ENCODE results near the gene MMP24. TPM values are rescaled to one million over a fixed set of nuclear protein-coding genes. Genes with fewer than 3 reads are reported as not detected.

Gene MMP24
- total and polyA plus RNA-seq, 8 donors = 0.15 to 6.2 (median 1.6) TPM; not detected in 2

DNA sequence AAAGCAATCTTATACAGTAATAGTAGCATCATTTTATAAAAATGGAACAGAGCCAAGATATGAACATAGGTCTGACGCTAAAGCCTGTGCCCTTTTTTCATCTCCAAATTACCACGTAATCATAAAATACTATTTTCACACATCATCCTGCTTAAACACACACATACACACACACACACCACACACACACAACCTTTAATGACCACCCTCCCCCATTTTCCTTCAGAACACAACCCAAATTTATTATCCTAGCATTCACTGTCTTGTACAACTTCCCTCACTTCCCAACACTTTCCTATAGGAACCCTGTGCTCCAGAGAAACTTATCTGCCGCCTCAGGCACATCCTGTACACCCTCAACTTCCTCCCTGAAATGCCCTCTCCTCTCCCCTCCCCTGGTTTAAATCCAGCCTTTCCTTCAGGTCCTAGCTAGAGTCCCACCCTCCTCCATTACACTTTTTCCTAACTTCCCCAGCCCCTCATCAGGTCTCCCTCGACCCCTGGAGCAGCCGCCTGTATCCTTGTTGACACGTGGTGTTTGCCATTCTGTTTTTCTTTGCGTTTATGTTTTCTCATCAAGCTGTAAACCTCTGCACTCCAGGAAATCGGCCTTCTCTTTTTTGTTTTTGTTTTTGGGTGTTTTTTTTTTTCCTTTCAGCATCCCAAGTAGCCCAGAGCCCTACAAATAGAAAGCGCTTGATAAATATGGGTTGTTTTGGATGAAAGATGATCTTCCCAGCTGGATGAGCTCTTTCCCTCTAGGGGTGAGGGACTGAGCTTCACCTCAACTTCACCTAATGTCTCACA is 968 bp upstream of the MMP24 start:
- peak in 1 of 2 donors; percentile 45 for DNase-seq
- no peaks in the 10 kb centered on the region for H3K36me3 ChIP-seq
- 47 to 57% (median 52%) methylated on average over 9 of the region's 9 CpGs for WGBS, 5 donors
- H3K4me3 ChIP-seq = peak overlapping the region in 2 of 4 donors; percentile 30 to 32
- H3K9me3 ChIP-seq = no peaks in the 10 kb centered on the region
- H3K27ac ChIP-seq = no peak overlapping the region
- no peak for TF ChIP-seq EP300 (IDR thresholded peaks at IDR 0.05)
- no peak for TF ChIP-seq POLR2AphosphoS5 (IDR thresholded peaks at IDR 0.05)
- TF ChIP-seq, protein P1, sequence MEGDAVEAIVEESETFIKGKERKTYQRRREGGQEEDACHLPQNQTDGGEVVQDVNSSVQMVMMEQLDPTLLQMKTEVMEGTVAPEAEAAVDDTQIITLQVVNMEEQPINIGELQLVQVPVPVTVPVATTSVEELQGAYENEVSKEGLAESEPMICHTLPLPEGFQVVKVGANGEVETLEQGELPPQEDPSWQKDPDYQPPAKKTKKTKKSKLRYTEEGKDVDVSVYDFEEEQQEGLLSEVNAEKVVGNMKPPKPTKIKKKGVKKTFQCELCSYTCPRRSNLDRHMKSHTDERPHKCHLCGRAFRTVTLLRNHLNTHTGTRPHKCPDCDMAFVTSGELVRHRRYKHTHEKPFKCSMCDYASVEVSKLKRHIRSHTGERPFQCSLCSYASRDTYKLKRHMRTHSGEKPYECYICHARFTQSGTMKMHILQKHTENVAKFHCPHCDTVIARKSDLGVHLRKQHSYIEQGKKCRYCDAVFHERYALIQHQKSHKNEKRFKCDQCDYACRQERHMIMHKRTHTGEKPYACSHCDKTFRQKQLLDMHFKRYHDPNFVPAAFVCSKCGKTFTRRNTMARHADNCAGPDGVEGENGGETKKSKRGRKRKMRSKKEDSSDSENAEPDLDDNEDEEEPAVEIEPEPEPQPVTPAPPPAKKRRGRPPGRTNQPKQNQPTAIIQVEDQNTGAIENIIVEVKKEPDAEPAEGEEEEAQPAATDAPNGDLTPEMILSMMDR (IDR thresholded peaks at IDR 0.05) = no peak
- TF ChIP-seq POLR2A (IDR thresholded peaks at IDR 0.05) = no peak
- H3K4me1 ChIP-seq = peaks cover 0 to 14% (median 11%) of the 10 kb centered on the region in 4 donors
- intact Hi-C loops (cut with DNase I; ENCODE audit: low total_unique reads) = no loop called here
- peaks cover 0 to 22% (median 0%) of the 10 kb centered on the region in 3 donors for H3K27me3 ChIP-seq

DNA sequence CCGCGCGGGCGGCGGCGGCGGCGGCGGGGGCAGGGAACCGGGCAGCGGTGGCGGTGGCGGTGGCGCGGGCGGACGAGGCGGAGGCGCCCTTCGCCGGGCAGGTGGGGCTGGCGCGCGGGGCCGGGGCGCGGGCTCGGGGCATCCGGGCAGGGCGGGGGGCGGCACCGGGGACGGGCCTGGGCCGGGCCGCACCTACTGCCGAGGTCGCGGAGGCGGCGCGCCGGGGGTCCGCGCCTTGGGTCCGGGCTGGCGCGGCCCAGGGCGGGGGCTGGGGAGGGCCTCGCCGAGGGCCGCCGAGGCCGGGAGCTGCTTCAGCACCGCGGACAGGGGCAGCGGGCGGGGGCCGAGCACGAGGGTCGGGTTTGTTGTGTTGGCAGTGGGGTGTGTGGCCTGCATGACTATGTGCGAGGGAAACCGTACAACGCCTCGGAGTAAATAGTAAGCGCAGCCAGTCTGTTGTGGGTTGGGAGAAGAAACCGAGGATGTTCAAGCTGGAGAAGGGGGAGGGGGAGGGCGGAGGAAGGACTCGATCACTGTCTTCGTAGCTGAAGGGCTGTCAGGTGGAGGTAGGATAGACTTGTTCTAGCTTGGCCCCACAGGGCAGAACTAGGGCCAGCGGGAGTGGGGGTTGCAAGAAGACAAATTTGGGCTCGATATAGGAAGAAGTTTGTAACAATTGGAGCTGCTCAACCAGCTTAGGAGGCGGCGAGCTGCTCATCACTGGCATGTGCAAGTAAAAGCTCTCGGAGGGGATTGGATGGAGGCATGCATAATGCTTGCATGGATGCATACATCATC is 593 bp downstream of the MMP24 start:
- Histone ChIP-seq H3K36me3 (no peaks in the 10 kb centered on the region), H3K27ac (no peak overlapping the region), H3K4me3 (peak overlapping the region; percentile 26 to 41 (median 34)), H3K9me3 (no peaks in the 10 kb centered on the region), H3K27me3 (peaks cover 0 to 22% (median 0%) of the 10 kb centered on the region in 3 donors), H3K4me1 (peaks cover 0 to 14% (median 11%) of the 10 kb centered on the region in 4 donors)
- TF ChIP-seq, protein P1 (IDR thresholded peaks at IDR 0.05) = no peak
- no peak for TF ChIP-seq POLR2AphosphoS5 (IDR thresholded peaks at IDR 0.05)
- TF ChIP-seq EP300 (IDR thresholded peaks at IDR 0.05) = no peak
- TF ChIP-seq POLR2A (IDR thresholded peaks at IDR 0.05) = no peak
- WGBS, 5 donors = 6 to 19% (median 11%) methylated on average over 26 to 74 of the region's 74 CpGs
- peak; percentile 41 to 88 for DNase-seq
- intact Hi-C loops (cut with DNase I; ENCODE audit: low total_unique reads) = no loop called here

DNA sequence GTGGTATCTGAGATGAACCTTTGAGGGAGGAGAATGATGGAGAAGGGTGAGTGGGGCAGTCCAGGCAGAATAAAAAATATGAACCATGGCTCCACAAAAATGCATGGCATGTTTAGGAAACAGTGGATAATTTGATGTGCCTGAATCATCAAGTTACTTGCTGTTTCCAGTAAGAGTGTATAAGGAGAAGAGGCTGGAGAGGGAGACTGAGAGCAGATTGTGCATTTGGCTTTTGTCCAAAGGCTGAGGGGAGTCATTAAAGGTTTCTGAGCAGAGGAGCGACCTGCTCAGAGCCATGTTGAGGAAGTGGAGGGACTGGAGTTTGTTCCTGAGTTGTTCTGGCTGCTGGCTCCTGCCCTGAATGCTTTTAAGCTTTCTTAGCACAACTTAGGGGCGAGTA is 6.1 kb downstream of the MMP24 start:
- peaks cover 0 to 29% (median 17%) of the 10 kb centered on the region in 4 donors for H3K36me3 ChIP-seq
- H3K4me3 ChIP-seq = no peak overlapping the region
- intact Hi-C loops (cut with DNase I; ENCODE audit: low total_unique reads) = no loop called here
- 63 to 76% (median 70%) methylated on average over 2 of the region's 2 CpGs for WGBS, 5 donors
- peaks cover 0 to under 1% (median under 1%) of the 10 kb centered on the region in 4 donors for H3K4me1 ChIP-seq
- TF ChIP-seq, protein P1 (IDR thresholded peaks at IDR 0.05) = no peak
- TF ChIP-seq POLR2AphosphoS5 (IDR thresholded peaks at IDR 0.05) (no peak), POLR2A (IDR thresholded peaks at IDR 0.05) (no peak), EP300 (IDR thresholded peaks at IDR 0.05) (no peak)
- H3K27ac ChIP-seq = no peak overlapping the region
- no peaks in the 10 kb centered on the region for H3K9me3 ChIP-seq
- peaks cover 0 to 3% (median 0%) of the 10 kb centered on the region in 3 donors for H3K27me3 ChIP-seq
- no peak for DNase-seq

DNA sequence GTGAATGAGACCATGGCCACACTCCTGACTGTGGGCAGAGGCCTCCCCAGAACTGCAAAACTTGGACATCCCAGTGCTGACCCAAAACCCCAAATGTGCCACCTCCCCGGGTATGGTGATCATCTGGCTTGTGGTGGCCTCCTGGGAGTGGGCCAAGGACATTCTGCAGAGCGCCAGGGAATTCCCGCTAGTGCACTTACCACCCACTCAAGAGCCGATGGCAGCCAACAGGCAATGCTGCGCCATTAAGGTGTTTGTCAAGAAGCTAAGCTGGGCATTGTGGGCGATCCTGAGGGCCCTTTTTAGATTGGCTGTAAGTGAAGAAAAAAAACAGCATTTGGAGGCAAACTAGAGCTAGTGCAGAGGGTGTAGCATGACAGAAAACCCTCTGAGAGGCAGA is 9.4 kb downstream of the MMP24 start:
- H3K4me1 ChIP-seq = no peaks in the 10 kb centered on the region
- WGBS, 5 donors = 87 to 96% (median 95%) methylated on average over 6 of the region's 6 CpGs
- DNase-seq = no peak
- no peak overlapping the region for H3K27ac ChIP-seq
- H3K4me3 ChIP-seq = no peak overlapping the region
- no peaks in the 10 kb centered on the region for H3K9me3 ChIP-seq
- TF ChIP-seq, protein P1 (IDR thresholded peaks at IDR 0.05) = no peak
- TF ChIP-seq EP300 (IDR thresholded peaks at IDR 0.05) (no peak), POLR2A (IDR thresholded peaks at IDR 0.05) (no peak), POLR2AphosphoS5 (IDR thresholded peaks at IDR 0.05) (no peak)
- H3K27me3 ChIP-seq = no peaks in the 10 kb centered on the region
- peaks cover 0 to 29% (median 19%) of the 10 kb centered on the region in 4 donors for H3K36me3 ChIP-seq
- intact Hi-C loops (cut with DNase I; ENCODE audit: low total_unique reads) = no loop called here
